Smooth muscle cell (in vitro differentiated cells): ENCODE results near the gene BDKRB2. TPM values are rescaled to one million over a fixed set of nuclear protein-coding genes. Genes with fewer than 3 reads are reported as not detected.

Experiments used
- DNase-seq: peaks from one replicate; lab custom pipeline; 2025; ENCODE audit not compliant: unreplicated experiment; lab: John Stamatoyannopoulos, UW
- H2AFZ ChIP-seq: fragments of 200-600 bp; sonication (generic); 2 replicates; pipeline ENCODE4 v1.6.0; 2016; ENCODE audit warnings: antibody characterized with exemption, low read depth, mild to moderate bottlenecking
- H3F3A ChIP-seq: fragments of 200-600 bp; sonication (generic); 2 replicates; pipeline ENCODE4 v1.6.0; 2017; ENCODE audit warnings: antibody characterized with exemption, low read depth
- H3K27ac ChIP-seq: fragments of 200-600 bp; sonication (generic); 2 replicates; pipeline ENCODE4 v1.5.1; 2016; ENCODE audit warnings: low read depth, mild to moderate bottlenecking
- H3K27me3 ChIP-seq: fragments of 200-600 bp; sonication (generic); 2 replicates; pipeline ENCODE4 v1.6.1; 2016; ENCODE audit warnings: low read depth, mild to moderate bottlenecking
- H3K36me3 ChIP-seq: fragments of 200-600 bp; sonication (generic); 2 replicates; pipeline ENCODE4 v1.5.1; 2016; ENCODE audit warnings: low read depth
- H3K4me1 ChIP-seq: fragments of 200-600 bp; sonication (generic); 2 replicates; pipeline ENCODE4 v1.5.1; 2016; ENCODE audit warnings: low read depth
- H3K4me2 ChIP-seq: fragments of 200-600 bp; sonication (generic); 2 replicates; pipeline ENCODE4 v1.6.0; 2016; ENCODE audit warnings: mild to moderate bottlenecking
- H3K4me3 ChIP-seq: fragments of 200-600 bp; sonication (generic); 2 replicates; pipeline ENCODE4 v1.5.1; 2016; ENCODE audit warnings: mild to moderate bottlenecking
- H3K79me2 ChIP-seq: fragments of 200-600 bp; sonication (generic); 2 replicates; pipeline ENCODE4 v1.6.0; 2016; ENCODE audit warnings: low read depth, mild to moderate bottlenecking
- H3K9ac ChIP-seq: fragments of 200-600 bp; sonication (generic); 2 replicates; pipeline ENCODE4 v1.6.0; 2016; ENCODE audit warnings: low read depth
- H3K9me3 ChIP-seq: fragments of 200-600 bp; sonication (generic); replicated peaks from 2 replicates; pipeline ENCODE4 v1.5.1; 2016; ENCODE audit warnings: low read depth
- H4K20me1 ChIP-seq: fragments of 200-600 bp; sonication (generic); 2 replicates; pipeline ENCODE4 v1.6.0; 2016; ENCODE audit warnings: low read depth
- WGBS: methylation state at CpG from one replicate; pipeline ENCODE4 v1.1.7; 2016; ENCODE audit warnings: low lambda C conversion rate; 5-methylcytosine and 5-hydroxymethylcytosine counted together
- polyA plus RNA-seq: library from polyadenylated mRNA; unstranded; fragments of >200 nt; fragmentation: Nextera tagmentation; extraction: Ambion mirVana; gene quantifications from 2 replicates; pipeline ENCODE4 v1.2.1, GENCODE V29; 2016
- total RNA-seq: library from RNA; depleted of rRNA; stranded (reverse); fragments of >200 nt; gene quantifications from 2 replicates; pipeline ENCODE4 v1.2.3, GENCODE V29; 2014
- TF ChIP-seq, protein P1 (sequence below): fragments of 200-600 bp; sonication (generic); IDR thresholded peaks from 2 replicates; pipeline ENCODE4 v1.5.1; 2017; ENCODE audit warnings: borderline replicate concordance, mild to moderate bottlenecking, antibody characterized with exemption; ENCODE audit not compliant: insufficient read depth, poor library complexity, severe bottlenecking

BDKRB2 gene
- total and polyA plus RNA-seq, 2 experiments from 2014 or later: 10.4 to 16.9 TPM

- no peaks in the 10 kb centered on the region for H3K79me2 ChIP-seq
- H3K27me3 ChIP-seq: no peaks in the 10 kb centered on the region
- no peak overlapping the region for H3K4me3 ChIP-seq
- no peaks in the 10 kb centered on the region for H4K20me1 ChIP-seq
- TF ChIP-seq, protein P1, sequence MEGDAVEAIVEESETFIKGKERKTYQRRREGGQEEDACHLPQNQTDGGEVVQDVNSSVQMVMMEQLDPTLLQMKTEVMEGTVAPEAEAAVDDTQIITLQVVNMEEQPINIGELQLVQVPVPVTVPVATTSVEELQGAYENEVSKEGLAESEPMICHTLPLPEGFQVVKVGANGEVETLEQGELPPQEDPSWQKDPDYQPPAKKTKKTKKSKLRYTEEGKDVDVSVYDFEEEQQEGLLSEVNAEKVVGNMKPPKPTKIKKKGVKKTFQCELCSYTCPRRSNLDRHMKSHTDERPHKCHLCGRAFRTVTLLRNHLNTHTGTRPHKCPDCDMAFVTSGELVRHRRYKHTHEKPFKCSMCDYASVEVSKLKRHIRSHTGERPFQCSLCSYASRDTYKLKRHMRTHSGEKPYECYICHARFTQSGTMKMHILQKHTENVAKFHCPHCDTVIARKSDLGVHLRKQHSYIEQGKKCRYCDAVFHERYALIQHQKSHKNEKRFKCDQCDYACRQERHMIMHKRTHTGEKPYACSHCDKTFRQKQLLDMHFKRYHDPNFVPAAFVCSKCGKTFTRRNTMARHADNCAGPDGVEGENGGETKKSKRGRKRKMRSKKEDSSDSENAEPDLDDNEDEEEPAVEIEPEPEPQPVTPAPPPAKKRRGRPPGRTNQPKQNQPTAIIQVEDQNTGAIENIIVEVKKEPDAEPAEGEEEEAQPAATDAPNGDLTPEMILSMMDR: no peak
- H2AFZ ChIP-seq: no peak overlapping the region
- no peak overlapping the region for H3K27ac ChIP-seq
- no peaks in the 10 kb centered on the region for H3K36me3 ChIP-seq
- peaks cover 6% of the 10 kb centered on the region for H3F3A ChIP-seq
- H3K4me1 ChIP-seq: peaks cover 13% of the 10 kb centered on the region
- no peak for DNase-seq
- no peak overlapping the region for H3K4me2 ChIP-seq
- no peaks in the 10 kb centered on the region for H3K9me3 ChIP-seq
- 84% methylated on average over 2 of the region's 2 CpGs for WGBS
- H3K9ac ChIP-seq: no peak overlapping the region
Measured at GRCh38 chr14:96176275-96176674, 28.4 kb upstream of the BDKRB2 start.

DNA sequence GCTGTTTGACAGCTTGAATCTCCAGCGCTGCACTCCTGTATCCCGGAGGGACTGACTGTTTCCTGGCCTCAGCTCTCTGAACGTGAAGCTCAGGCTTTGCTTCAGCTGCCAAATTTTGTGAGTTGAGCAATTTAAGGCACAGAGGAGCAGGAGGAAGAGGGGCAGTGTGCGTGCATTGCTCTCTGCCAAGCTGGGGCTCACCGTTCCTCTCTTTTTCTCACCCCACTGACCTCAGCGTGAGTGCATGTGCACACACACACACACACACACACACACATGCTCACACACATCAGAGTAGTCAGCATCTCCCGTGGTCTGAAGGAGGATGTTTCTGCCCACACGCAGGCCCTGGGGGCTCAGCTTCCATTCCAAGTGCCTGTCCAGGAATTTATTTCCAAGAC lies 27.8 kb upstream of the BDKRB2 start:
- Histone ChIP-seq H3K9ac (no peak overlapping the region), H3K36me3 (no peaks in the 10 kb centered on the region), H3K27ac (no peak overlapping the region), H3F3A (peaks cover 6% of the 10 kb centered on the region), H3K79me2 (no peaks in the 10 kb centered on the region), H3K9me3 (no peaks in the 10 kb centered on the region), H3K4me1 (peaks cover 13% of the 10 kb centered on the region), H3K27me3 (no peaks in the 10 kb centered on the region), H3K4me3 (no peak overlapping the region), H3K4me2 (no peak overlapping the region), H4K20me1 (no peaks in the 10 kb centered on the region), H2AFZ (no peak overlapping the region)
- WGBS: 65% methylated on average over 8 of the region's 8 CpGs
- TF ChIP-seq, protein P1: no peak
- DNase-seq: no peak

DNA sequence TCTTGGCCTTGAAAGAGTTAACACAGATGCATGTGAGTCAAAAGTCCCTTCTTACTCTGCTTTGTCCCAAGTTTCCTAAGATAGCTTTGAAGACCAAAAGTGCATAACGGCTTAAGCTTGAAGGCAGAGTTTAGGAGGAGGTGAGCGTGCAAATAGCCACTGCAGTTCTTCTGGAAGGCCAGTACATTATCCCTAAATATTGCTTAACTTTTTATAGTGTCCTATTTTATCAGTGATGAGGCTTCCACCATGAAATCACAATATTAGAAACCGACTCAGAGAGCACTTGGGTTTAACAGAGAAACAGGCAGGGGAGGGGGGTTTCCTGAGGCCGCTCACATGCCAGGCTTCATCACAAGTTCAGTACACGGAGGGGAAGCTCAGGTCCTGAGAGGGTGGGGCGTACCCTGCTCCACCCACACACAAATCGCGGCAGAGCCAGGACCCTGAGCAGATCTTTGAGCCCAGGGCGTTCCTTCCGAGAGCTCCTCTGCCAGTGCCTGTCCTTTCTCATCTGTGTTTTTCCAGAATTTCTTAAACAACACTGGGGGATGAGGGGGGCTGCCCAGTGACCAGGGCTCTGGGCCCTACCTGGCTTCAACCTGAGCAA lies 26.8 kb upstream of the BDKRB2 start:
- Histone ChIP-seq H3F3A (peaks cover 6% of the 10 kb centered on the region), H3K4me3 (no peak overlapping the region), H3K4me2 (peak overlapping the region; percentile 43), H3K79me2 (no peaks in the 10 kb centered on the region), H3K27ac (no peak overlapping the region), H3K9ac (no peak overlapping the region), H4K20me1 (no peaks in the 10 kb centered on the region), H3K27me3 (no peaks in the 10 kb centered on the region), H3K9me3 (no peaks in the 10 kb centered on the region), H2AFZ (no peak overlapping the region), H3K36me3 (no peaks in the 10 kb centered on the region), H3K4me1 (peaks cover 13% of the 10 kb centered on the region)
- TF ChIP-seq, protein P1: no peak
- DNase-seq: no peak
- 28% methylated on average over 10 of the region's 10 CpGs for WGBS
